GM18867 (cell line): ENCODE results near the gene C1RL.

Experiments
- ATAC-seq: cut with Tn5 transposase; IDR thresholded peaks from one replicate; pipeline ENCODE4 v1.9.1; 2021; ENCODE audit warnings: mild to moderate bottlenecking, moderate library complexity; ENCODE audit not compliant: unreplicated experiment

C1RL gene

GRCh38 chr12:7093892-7094291, 15.1 kb downstream of the C1RL start:
- ATAC-seq = no peak

- no peak for ATAC-seq
These were observed 15.5 kb downstream of the C1RL start for GRCh38 chr12:7093486-7093885.

- no peak for ATAC-seq
These were observed 16.0 kb downstream of the C1RL start for GRCh38 chr12:7092986-7093460.

- ATAC-seq = no peak
These were observed 16.6 kb downstream of the C1RL start, which contains the start of gene C1R for GRCh38 chr12:7092229-7092985. Gene C1R (minus strand): TSS chr12:7092445. CDS start chr12:7092388, 57 bp downstream.

GRCh38 chr12:7091660-7092228, 17.3 kb downstream of the C1RL start:
- no peak for ATAC-seq

GRCh38 chr12:7091171-7091570, 17.8 kb downstream of the C1RL start:
- no peak for ATAC-seq

- no peak for ATAC-seq
These were observed 18.6 kb downstream of the C1RL start for GRCh38 chr12:7090222-7090998.

GRCh38 chr12:7089196-7089871, 19.7 kb downstream of the C1RL start:
- no peak for ATAC-seq

GRCh38 chr12:7083125-7083524, 25.9 kb downstream of the C1RL start:
- no peak for ATAC-seq

GRCh38 chr12:7081037-7081436, 28.0 kb downstream of the C1RL start:
- no peak for ATAC-seq

- no peak for ATAC-seq
These were observed 29.2 kb downstream of the C1RL start for GRCh38 chr12:7079826-7080125.

- no peak for ATAC-seq
These were observed 30.9 kb downstream of the C1RL start for GRCh38 chr12:7078163-7078562.

- no peak for ATAC-seq
These were observed 32.5 kb downstream of the C1RL start for GRCh38 chr12:7076493-7076892.

GRCh38 chr12:7075939-7076338, 33.1 kb downstream of the C1RL start:
- ATAC-seq = no peak

- no peak for ATAC-seq
These were observed 33.5 kb downstream of the C1RL start for GRCh38 chr12:7075518-7075917.

- ATAC-seq = no peak
These were observed 35.1 kb downstream of the C1RL start for GRCh38 chr12:7073946-7074345.

GRCh38 chr12:7072554-7072953, 36.5 kb downstream of the C1RL start:
- no peak for ATAC-seq

- no peak for ATAC-seq
These were observed 37.0 kb downstream of the C1RL start for GRCh38 chr12:7072035-7072434.

GRCh38 chr12:7069386-7069785, 39.6 kb downstream of the C1RL start:
- no peak for ATAC-seq

GRCh38 chr12:7068994-7069346, 40.0 kb downstream of the C1RL start:
- ATAC-seq = no peak

GRCh38 chr12:7068240-7068993, 40.6 kb downstream of the C1RL start:
- ATAC-seq = no peak
